Jurkat, Clone E6-1 (cell line): ENCODE results near the gene IL17RD.

Experiments used
- DNase-seq: peaks from one replicate; pipeline ENCODE4 v3.0.0-alpha.2; 2011; ENCODE audit warnings: low read depth, low spot score
- H3K4me3 ChIP-seq: 2 replicates; pipeline ENCODE4 v1.5.1; 2011; ENCODE audit warnings: mild to moderate bottlenecking, low read length, control low read depth, moderate library complexity

The IL17RD gene

DNA sequence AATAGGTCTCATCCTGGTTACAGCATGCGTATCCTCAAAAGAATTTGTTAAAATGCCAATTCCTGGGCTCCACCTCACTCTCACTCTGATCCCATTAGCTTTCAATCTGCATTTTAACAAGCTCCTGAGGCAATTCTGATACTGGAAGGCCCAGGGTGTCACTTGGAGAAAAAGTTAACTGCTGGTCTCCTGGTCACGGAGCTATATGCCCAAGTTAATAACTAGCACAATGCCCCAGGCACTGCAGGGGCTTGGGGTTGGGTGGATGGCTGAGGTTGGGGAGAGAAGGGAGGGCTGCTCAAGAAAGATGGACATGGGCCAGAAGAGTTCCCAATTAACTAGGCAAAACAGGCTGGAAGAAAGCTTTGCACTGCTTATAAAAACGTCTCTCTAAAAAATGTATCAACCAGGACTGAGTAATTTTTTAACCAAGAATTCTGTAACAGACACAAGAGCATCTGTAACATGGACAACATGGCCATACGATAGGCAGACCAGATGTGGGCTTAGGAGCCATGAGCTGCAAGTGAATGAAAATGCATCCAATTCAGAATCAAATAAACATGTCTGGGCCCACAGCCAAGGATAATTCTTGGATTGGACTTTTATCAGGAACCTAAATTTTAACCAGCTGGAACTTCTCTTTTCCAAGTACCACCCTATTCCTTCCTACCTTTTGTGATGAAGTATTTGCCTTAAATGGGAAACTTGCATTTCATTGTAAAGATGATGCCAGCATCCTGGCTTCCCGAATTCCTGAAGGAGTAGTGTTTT lies 4.2 kb downstream of the IL17RD start:
- H3K4me3 ChIP-seq = no peak overlapping the region
- no peak for DNase-seq

DNA sequence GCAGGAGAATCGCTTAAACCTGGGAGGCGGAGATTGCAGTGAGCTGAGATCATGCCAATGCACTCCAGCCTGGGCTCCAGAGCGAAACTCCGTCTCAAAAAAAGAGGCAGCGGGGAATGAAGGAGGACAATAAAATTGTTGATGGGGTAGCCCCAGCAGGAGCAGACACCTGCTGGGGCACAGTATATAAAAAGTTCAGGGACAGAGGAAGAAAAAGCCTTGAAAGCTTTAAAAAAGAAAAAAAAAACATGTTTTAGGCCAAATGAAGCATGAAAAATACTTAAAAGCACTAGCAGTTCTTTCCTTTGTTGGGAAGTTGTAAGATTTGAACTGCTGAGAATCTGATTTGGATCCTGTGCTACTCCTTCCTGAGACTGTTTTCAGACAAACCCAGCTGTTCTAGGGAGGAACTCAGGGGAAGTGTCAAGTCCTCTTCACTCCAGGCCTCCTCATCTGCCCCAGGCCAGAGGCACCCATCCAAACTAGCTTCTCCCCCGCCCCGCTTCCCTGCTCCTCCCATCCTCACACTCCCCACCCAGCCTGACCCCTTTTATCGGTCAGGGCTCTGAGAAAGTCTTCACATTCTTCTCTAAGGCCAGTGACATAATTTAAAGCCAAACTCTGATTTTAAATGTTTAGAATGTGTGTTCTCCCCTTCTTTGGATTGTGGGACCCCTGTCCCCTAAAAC lies 4.9 kb downstream of the IL17RD start:
- DNase-seq = no peak
- H3K4me3 ChIP-seq = no peak overlapping the region

DNA sequence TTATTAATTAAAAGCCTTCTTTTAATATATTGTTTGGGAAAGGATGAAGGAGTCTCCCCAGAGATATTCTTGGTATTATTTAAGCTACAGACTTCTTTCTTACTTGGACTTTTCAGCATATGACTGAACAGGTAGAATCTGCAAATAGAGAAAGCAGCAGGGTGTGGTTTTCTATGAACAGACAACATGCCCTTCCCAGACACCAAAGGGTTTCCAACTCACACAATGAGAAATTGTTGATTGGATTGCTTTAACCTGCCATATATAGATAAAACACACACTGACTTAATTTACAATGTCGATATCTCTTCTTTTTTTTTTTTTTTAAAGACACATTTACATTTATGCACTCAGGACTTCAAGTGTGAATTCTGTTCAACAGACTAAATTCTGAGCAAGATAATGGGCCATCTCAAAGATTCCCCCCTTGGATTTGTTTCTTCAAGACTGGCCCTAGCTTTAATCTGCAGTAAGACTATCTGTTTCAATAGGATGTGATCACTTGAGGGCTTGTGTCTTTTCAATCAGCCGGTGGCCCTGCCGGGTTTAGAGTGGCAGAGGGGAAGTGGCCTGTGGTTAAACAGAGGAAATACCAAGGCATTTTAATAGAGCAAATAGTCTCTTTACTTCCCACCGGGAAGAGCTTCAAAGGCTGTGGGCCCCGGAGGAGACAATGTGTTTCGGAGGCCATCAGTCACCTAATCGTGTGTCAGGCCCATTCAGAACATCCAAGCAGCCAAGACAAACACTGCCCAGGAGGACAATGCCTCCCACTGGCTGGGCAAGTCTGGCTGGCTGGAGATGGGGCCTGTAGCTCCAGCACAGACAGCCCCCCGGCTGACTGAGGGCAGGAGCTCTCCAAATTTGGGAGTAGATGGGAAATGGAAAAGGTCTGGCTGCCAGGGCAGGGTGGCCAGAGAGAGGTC lies 6.1 kb downstream of the IL17RD start:
- no peak overlapping the region for H3K4me3 ChIP-seq

DNA sequence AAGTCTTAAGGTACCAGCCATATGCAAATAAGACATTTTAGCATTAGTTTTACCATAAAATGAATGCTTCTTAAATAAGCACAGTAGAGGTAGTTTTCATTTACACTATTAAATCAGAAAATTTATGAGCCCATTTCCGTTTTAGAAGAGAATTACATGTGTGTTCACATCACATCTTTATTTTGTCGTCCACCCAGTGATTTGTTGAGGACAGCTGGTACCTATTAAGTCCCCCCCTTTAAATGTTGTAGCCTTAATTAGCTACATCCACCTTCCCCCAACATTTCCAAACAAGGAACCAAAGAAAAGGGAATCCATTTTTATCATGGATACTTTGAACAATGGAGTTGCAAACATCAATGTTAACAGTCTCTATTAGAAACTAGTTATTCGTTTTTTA lies 6.8 kb downstream of the IL17RD start:
- no peak for DNase-seq
- no peak overlapping the region for H3K4me3 ChIP-seq

More for the DNA sequence above, 6.1 kb downstream of the IL17RD start:
- DNase-seq = peak; percentile 45

DNA sequence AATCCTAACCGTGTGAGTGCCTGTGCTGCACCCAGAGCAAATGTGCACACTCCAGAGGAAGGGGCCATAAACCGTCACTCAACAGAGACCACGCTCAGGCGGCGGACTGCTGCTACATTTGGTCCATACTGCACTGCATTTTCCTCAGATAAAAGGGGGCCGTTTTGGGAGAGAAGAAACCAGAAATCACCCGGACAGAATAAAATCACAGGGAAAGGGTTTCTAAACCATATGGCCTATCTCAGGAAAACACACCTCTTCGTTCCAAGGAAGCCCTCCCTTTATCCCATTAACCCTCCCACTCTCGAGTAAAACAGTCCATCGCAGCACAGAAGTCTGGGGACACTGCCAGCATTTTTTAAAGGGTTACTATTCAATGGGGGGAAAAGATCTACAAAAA lies 7.6 kb downstream of the IL17RD start:
- DNase-seq = no peak
- H3K4me3 ChIP-seq = no peak overlapping the region

DNA sequence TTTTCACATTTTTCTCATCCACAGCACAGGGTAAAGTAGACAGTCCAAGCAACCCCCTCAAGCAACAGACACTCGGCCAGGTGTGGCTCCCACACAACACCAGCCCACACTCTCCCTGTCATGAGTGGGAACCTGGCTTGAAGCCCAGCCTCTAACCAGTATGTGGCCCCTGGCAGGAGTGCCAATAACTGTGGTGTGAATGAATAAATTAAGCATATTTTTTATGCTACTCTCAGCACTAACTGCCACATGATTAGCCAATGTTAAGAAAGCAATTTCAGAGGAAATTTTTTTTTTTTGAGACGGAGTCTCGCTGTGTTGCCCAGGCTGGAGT lies 9.9 kb downstream of the IL17RD start:
- DNase-seq = no peak
- no peak overlapping the region for H3K4me3 ChIP-seq

DNA sequence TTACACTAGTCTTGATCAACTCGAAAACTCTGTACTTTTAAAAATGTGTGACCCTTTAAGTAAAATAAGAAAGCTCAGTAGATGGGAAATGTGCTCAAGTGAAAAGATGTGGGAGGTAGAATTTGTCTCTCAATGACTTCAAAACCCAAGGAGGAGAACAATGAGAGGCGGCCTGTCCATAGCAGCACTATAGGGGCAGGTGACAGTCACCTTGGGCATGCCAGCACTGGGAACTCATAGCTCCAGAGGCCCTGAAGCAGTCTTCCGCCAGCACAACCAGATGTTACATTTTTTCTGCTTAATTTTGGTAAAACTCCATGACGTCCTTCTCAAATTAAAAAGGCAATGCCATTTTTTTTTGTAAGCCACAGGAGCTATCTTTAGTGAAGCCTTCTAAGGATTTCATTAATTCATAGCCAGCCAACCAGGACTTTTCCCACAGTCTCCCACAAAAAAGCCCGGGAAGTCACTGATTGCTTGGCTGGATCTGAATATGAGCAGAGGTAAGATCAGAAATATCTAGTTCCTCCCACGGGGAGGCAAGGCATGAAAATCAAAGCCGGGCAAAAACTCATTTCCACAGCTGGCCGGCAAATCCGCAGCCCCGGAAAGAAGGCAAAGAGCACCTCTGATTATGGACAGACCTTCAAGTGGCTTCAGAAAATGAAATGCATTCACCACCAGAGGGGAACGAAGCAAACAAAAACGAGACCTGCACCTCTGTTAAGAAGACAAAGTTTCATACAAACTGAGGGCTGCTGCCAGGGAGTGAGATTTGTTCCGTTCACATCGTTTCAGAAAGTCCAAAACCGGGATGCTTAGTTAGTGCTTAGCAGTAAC lies 10.5 kb downstream of the IL17RD start:
- no peak for DNase-seq
- H3K4me3 ChIP-seq = no peak overlapping the region

DNA sequence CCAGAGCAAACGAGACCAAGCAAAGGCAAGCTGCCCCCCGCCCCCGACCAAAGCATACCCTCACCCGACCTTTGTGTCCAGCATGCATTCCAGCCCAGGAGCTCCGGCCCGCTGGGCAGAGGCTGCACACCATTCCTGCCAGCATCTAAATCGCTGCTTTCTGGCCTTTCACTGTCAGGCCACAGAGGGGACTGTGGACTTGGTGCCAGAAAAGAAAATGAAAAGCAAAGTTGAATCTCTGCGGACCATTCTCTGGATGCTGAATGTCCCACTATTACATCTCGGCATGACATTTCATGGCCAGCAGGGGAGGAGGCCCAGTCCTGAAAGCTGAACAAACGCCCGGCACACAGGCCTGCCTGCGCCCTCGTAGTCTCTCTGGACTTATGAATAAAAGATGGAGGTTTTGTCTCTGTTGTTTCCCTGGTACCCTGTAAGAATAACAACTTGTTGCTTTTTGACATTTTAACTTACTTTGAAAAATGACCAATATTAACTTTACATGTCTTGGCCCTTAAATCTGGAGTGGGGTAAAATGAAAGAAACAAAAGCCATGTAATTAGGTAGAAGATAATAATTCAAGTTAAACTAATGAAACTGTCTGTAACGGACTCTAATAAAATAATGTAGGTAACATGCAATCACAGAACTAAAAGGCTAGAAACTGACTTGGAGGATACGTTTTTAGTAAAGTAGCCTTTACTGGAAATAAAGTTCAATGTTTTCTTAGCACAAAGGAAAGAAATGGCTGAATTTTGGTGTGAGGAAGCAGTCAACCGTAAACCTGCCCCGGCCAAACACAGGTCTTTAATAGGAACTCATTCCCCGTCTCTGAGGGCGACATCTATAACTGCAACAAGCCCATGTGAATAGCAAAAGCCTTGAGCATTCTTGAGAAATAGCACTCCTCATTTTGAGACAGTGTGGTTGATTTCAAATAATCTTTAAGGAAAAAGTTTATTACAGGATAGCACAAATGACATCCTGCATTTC lies 12.7 kb downstream of the IL17RD start:
- no peak for DNase-seq
- no peak overlapping the region for H3K4me3 ChIP-seq

DNA sequence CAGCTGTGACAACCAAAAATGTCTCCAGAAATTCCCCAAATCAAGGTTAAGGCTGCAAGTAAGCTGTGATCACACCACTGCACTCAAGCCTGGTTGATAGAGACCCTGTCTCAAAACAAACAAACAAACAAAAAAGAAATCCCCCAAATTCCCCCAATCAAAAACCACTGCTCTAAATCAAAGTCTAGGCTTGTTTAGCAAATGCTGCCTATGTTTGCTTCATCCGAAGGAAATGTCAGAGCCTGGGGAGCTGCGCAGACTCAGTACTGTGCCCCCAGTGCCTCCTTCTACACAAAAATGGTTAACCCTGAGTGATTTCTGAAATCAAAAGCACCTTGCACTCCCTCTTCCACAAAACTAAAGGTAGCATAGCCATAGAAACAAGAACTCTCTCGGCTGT lies 13.4 kb downstream of the IL17RD start:
- H3K4me3 ChIP-seq = no peak overlapping the region
- no peak for DNase-seq

DNA sequence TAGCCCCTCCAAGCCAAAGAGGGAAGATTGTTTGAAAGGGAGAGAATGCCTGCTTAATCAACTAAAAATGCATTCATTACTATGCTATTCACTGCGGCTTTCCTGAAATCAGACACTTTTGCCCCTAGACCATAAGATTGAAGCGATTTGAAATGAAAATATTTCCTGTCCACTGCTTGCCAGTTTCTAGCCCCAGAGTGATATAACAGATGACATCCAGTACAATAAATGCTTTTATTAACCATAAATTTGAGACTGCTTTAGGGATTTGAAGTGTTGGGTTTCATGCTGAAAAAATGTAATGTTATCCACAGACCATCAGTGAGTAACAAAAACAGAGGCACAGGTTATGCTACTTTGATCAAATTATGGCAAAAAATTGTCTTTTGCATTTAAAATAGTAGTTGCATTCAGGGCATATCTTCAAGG lies 14.1 kb downstream of the IL17RD start:
- DNase-seq = no peak
- no peak overlapping the region for H3K4me3 ChIP-seq

DNA sequence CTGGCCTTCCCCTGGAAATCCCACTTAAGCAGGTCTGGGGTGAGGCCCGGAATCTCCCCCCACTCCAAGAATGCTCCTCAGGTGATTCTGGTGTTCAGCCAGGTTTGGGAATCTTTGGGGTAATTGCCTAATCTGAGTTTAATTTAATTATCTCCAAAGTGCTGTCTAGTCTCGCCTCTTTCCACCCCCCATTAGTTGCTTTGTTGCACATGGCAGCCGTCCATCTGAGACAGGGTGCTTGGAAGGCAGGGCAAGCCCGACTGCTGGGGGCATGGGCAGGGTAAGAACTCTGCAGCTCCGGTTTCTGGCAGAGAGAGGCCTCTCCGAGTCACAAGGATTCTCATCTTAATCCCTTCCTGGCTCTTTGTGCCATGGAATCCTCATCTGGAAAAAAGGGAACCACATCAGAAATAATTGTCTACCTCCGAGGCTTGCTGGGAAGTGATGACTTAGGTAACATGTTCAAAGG lies 15.0 kb downstream of the IL17RD start:
- H3K4me3 ChIP-seq = no peak overlapping the region
- DNase-seq = no peak

DNA sequence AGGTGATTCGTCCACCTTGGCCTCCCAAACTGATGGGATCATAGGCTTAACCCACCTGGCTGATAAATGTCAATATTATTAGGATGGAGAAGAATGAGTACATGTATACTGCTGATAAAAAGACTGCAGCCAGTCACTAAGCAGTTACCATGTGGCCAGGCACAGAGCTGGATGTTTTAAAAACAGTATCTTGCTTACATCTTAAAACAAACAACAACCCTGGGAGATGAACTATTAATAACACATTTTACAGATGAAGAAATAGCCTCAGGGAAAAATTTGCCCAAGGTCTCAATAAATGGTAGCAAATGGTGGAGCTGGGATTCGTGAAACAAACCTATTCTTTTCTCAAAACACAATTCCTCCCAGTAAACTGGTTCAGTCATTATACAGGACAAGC lies 18.1 kb downstream of the IL17RD start:
- no peak overlapping the region for H3K4me3 ChIP-seq
- no peak for DNase-seq

DNA sequence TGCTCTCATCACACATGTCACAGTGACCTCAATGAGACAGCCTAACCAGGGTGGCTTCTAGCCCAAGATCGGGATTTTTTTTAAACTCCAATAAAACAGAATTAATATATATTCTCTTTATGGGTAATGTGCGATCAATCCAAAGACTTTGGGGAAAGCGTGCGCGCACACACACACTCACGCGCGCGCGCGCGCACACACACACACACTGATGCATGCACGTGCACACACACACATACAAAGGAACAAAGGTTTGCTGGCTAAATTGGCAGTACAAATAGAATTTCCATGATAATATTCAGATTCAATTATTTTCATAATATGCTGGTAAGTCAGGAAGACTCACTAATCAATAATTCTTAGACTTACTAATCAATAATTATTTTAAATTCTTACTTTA lies 19.3 kb downstream of the IL17RD start:
- DNase-seq = no peak

DNA sequence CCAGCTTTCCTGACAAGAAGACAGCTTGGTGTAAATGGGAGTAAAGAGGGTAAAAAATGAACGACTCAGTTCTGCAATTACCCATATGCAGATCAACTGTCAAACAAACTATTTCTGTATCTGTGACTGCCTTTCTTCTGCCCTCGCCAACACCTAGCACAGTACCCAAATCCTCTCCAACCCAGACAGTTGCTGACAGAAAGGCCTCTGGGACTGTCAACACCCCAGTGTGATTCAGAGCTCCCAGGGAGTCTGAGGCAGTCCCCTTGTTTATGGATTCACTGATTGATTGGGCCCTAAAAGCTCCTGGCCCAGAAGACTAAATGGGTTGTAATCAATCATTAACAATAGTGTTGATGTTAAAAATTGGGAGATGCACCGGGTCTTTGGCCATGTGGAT lies 20.2 kb downstream of the IL17RD start:
- H3K4me3 ChIP-seq = no peak overlapping the region
- DNase-seq = no peak

More for the DNA sequence above, 19.3 kb downstream of the IL17RD start:
- H3K4me3 ChIP-seq = no peak overlapping the region

DNA sequence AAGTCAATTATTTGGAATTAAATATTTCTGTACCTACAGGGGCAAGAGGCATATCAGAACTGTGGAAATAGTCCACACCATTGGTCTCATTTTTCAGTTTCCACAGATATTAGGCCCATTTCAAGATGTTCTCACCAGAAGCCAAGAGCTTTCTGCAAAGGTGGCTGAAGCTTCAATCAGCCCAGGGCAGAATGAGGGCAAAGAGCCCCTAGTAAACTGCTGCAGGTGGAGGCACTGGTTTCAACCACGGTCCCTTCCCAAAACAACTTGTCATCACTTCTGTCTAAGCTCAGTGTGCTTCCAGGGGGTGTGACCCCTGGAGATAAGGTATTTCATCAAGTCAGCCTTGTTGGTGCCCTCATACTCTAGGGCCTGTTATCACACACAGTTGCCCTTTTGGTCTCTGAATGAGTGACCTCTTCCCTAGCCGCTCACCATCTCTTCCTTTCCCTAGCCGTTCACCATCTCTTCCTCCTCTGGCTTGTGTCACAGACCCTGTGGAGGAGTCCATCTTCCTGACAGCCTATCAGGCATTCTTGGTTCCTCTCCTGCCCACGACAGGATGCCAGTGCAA lies 21.2 kb downstream of the IL17RD start:
- no peak overlapping the region for H3K4me3 ChIP-seq
- no peak for DNase-seq

DNA sequence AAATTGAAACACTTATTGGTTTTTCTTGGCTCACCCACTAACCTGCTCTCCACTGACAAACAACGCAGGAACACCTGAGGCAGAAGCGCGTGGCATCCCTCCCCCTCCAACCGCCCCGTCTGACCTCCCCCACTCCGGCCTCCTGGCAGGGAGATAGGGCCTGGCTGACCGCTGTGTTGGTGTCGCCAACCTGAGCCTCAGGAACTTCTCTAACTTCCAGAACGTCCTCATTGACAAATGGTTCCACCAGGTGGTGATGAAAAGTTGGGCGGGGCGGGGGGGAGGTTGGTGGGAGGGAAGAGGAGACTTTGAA lies 22.8 kb downstream of the IL17RD start:
- no peak for DNase-seq
- H3K4me3 ChIP-seq = no peak overlapping the region

DNA sequence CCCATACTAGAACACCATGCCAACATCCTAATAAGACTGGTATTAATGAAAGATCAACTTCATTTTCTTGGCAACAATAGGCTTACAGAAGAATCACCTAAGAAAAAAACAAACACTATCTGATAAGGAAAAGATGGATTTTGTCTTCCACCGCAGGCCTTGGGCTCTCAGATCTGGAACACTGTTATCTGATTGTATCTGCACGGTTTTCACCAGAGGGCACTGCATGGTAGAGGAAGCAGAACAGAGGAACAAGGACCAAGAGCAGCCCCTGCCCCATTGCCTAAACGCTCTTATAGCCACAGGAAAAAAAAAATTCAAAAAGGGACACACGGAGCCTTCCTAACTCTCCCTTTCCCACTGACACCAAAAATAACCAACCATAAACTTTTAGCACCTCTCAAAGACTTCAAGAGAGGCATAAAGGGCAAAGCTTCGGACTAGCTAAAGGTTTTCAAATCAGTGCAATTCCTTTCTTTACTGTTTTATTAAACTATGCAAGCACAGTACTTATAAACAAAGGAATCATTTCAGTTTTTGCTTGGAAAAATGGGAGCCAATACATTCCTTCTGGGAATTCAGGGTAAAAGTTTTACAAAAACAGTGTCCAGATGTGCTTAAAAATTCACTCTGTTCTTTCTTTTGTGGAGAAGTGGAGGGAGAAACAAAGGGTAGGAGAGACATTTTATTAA lies 23.3 kb downstream of the IL17RD start:
- no peak for DNase-seq
- no peak overlapping the region for H3K4me3 ChIP-seq
